Stimulated activated CD8-positive, alpha-beta memory T cell treated with anti-CD3 and anti-CD28 coated beads, Interleukin-15, amount 100 ng/mL, for 48 hours (primary cell): ENCODE results near the gene OR10G8.

Source experiments
- DNase-seq, 2 donors: peaks; one replicate each; pipeline ENCODE4 v3.0.0-alpha.2; 2020; ENCODE audit warnings: low read depth in 2 of 2

OR10G8 gene

GRCh38 chr11:124077266-124077665, 50.7 kb downstream of the OR10G8 start:
- no peak for DNase-seq

- no peak for DNase-seq
Observed at GRCh38 chr11:124078591-124078990, 52.0 kb downstream of the OR10G8 start.

DNA sequence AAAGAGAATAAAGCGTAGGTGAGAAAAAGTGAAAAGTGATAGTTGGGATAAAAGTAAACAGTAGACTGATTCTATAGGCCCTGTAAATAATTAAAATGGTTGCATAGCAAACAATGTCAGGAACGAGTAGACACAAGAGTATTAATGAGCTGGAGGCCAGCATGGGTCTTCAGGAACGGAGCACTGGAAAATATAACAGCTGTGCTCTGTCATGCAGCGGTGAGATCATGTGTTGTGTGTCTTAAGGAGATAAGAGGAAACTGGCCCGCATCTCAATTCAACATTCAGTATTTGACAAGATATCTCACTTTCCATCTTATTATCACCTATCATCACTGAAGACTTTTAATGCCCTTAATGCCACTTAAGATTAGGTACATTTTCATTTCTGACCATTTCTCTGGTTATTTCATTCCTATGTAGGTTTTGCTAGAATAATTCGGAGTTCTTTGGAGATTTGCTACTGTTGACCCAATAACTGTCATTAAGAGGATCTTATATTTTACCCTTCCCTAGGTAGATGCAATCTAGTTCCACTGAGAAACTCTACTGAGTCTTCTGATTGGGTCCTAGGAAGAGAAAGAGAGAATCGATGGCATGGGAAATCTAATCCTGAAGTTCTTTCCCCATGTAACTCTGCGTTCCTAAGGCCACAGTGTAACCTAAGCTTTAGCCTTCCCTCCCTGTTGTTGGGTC, 53.2 kb downstream of the OR10G8 start:
- no peak for DNase-seq
